ENCODE data around the gene MED13L. TPM values are rescaled to one million over a fixed set of nuclear protein-coding genes. Genes with fewer than 3 reads are reported as not detected.

Gene MED13L
- total RNA-seq, 1 experiment from 2014 or later: 80.5 TPM

DNA sequence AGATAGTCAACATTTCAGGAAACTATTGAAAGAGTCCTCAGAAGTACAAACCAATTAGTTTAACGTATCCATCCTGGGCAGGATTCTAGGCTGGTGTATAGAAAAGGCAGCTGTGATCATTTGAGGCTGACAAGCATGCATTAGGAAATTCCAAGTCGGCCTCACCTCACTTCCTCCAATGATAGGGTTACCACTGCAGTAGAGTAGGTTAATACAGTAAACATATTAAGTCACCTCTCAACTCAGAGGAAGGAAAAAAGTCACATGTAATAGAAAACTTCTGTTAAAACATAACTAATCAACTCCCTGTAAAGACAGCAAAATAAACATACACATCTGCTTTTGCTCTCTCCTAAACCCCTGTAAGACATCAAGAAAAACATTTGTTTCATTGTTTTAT is 33.5 kb downstream of the MED13L start:
- H3K4me1 Mint-ChIP-seq: peaks cover 62% of the 10 kb centered on the region
- H3K9me3 Mint-ChIP-seq: no peaks in the 10 kb centered on the region
- TF ChIP-seq, protein P1, sequence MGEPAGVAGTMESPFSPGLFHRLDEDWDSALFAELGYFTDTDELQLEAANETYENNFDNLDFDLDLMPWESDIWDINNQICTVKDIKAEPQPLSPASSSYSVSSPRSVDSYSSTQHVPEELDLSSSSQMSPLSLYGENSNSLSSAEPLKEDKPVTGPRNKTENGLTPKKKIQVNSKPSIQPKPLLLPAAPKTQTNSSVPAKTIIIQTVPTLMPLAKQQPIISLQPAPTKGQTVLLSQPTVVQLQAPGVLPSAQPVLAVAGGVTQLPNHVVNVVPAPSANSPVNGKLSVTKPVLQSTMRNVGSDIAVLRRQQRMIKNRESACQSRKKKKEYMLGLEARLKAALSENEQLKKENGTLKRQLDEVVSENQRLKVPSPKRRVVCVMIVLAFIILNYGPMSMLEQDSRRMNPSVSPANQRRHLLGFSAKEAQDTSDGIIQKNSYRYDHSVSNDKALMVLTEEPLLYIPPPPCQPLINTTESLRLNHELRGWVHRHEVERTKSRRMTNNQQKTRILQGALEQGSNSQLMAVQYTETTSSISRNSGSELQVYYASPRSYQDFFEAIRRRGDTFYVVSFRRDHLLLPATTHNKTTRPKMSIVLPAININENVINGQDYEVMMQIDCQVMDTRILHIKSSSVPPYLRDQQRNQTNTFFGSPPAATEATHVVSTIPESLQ (CRISPR knock-in tag; IDR thresholded peaks at IDR 0.05): no peak
- TF ChIP-seq NFYB (CRISPR knock-in tag; conservative IDR thresholded peaks at IDR 0.05; ENCODE audit: low read depth) (no peak), ZNF138 (CRISPR knock-in tag; conservative IDR thresholded peaks at IDR 0.05) (no peak), ZNF317 (CRISPR knock-in tag; IDR thresholded peaks at IDR 0.05; ENCODE audit: borderline replicate concordance, low read depth) (no peak), MYBL2 (CRISPR knock-in tag; IDR thresholded peaks at IDR 0.05) (no peak), ZBTB43 (CRISPR knock-in tag; IDR thresholded peaks at IDR 0.05) (no peak), RELA (CRISPR knock-in tag; IDR thresholded peaks at IDR 0.05; ENCODE audit: borderline replicate concordance) (no peak), USF2 (CRISPR knock-in tag; IDR thresholded peaks at IDR 0.05) (no peak), ERG (CRISPR knock-in tag; IDR thresholded peaks at IDR 0.05) (no peak), RORB (CRISPR knock-in tag; IDR thresholded peaks at IDR 0.05) (no peak), MLX (CRISPR knock-in tag; IDR thresholded peaks at IDR 0.05) (no peak), TEAD4 (CRISPR knock-in tag; IDR thresholded peaks at IDR 0.05) (no peak), ATF1 (CRISPR knock-in tag; IDR thresholded peaks at IDR 0.05) (no peak), FOXP4 (CRISPR knock-in tag; IDR thresholded peaks at IDR 0.05) (no peak)
- TF ChIP-seq, protein P2, sequence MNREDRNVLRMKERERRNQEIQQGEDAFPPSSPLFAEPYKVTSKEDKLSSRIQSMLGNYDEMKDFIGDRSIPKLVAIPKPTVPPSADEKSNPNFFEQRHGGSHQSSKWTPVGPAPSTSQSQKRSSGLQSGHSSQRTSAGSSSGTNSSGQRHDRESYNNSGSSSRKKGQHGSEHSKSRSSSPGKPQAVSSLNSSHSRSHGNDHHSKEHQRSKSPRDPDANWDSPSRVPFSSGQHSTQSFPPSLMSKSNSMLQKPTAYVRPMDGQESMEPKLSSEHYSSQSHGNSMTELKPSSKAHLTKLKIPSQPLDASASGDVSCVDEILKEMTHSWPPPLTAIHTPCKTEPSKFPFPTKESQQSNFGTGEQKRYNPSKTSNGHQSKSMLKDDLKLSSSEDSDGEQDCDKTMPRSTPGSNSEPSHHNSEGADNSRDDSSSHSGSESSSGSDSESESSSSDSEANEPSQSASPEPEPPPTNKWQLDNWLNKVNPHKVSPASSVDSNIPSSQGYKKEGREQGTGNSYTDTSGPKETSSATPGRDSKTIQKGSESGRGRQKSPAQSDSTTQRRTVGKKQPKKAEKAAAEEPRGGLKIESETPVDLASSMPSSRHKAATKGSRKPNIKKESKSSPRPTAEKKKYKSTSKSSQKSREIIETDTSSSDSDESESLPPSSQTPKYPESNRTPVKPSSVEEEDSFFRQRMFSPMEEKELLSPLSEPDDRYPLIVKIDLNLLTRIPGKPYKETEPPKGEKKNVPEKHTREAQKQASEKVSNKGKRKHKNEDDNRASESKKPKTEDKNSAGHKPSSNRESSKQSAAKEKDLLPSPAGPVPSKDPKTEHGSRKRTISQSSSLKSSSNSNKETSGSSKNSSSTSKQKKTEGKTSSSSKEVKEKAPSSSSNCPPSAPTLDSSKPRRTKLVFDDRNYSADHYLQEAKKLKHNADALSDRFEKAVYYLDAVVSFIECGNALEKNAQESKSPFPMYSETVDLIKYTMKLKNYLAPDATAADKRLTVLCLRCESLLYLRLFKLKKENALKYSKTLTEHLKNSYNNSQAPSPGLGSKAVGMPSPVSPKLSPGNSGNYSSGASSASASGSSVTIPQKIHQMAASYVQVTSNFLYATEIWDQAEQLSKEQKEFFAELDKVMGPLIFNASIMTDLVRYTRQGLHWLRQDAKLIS (CRISPR knock-in tag; IDR thresholded peaks at IDR 0.05; ENCODE audit: borderline replicate concordance): no peak
- ChIA-PET CTCF (interaction anchor here (3.1 kb wide), 1 partner anchor 8 kb away, joined by 13 read pairs; no protein-coding TSS in a partner anchor), POLR2A (no interaction called here)
- ATAC-seq: no peak; the same call in 1 of the 2 replicates
- no peak overlapping the region for H3K27ac Mint-ChIP-seq
- no peaks in the 10 kb centered on the region for H3K36me3 Mint-ChIP-seq
- no peak overlapping the region for H3K4me3 Mint-ChIP-seq
- H3K27me3 Mint-ChIP-seq (ENCODE audit: low read depth): no peaks in the 10 kb centered on the region
- DNase-seq (ENCODE audit: low spot score): no peak

All from WTC11 (cell line).